Limb (tissue), 2 donors: ENCODE measurements around the gene CSGALNACT2.

Source experiments
- DNase-seq, 2 donors: peaks; one replicate each; pipeline ENCODE4 v3.0.0-alpha.2; 2016; ENCODE audit errors: extremely low spot score in 2 of 2

CSGALNACT2 gene

GRCh38 chr10:43200538-43201390 is 62.5 kb downstream of the CSGALNACT2 start:
- DNase-seq: peak in 1 of 2 donors; percentile 22

GRCh38 chr10:43201545-43202131 is 63.4 kb downstream of the CSGALNACT2 start:
- DNase-seq: peak in 1 of 2 donors; percentile 34

- DNase-seq: peak in 1 of 2 donors; percentile 15
Observed at GRCh38 chr10:43202224-43202656, 64.0 kb downstream of the CSGALNACT2 start.

DNA sequence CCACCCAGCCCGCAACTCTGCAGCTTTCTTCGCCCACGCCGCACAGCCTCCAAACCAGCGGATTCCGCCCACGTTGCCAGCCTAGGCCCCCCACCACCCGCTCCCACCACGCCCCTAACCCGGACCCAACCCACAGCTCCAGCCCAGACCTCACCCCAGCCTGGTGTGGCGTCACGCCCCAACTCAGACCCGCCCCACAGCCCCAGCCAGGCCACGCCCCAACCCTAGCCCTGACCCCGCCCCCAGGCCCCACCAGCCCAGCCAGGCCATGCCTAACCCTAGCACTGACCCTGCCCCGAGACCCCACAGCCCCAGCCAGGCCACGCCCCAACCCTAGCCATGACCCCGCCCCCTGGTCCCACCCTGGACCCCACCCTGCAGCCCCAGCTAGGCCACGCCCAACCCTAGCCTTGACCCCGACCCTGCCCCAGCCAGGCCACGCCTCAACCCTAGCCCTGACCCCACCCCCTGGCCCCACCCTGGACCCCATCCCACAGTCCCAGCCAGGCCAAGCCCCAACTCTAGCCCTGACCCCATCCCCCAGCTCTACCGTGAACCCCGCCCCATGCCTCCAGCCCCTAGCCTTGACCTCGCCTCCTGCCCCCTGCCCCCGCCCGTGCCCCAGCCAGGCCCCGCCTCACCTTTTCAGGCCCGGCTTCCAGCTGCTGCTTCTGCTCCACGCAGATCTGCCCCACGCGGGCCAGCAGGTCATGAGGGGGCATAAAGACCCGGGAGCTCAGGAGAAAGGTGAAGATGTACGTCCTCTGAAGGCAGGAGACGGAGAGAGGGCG is 64.6 kb downstream of the CSGALNACT2 start:
- peak; percentile 16 to 69 for DNase-seq

GRCh38 chr10:43203448-43204041 is 65.3 kb downstream of the CSGALNACT2 start:
- peak in 1 of 2 donors; percentile 44 for DNase-seq

GRCh38 chr10:43204042-43204942 is 66.0 kb downstream of the CSGALNACT2 start:
- DNase-seq: peak in 1 of 2 donors; percentile 36

DNA sequence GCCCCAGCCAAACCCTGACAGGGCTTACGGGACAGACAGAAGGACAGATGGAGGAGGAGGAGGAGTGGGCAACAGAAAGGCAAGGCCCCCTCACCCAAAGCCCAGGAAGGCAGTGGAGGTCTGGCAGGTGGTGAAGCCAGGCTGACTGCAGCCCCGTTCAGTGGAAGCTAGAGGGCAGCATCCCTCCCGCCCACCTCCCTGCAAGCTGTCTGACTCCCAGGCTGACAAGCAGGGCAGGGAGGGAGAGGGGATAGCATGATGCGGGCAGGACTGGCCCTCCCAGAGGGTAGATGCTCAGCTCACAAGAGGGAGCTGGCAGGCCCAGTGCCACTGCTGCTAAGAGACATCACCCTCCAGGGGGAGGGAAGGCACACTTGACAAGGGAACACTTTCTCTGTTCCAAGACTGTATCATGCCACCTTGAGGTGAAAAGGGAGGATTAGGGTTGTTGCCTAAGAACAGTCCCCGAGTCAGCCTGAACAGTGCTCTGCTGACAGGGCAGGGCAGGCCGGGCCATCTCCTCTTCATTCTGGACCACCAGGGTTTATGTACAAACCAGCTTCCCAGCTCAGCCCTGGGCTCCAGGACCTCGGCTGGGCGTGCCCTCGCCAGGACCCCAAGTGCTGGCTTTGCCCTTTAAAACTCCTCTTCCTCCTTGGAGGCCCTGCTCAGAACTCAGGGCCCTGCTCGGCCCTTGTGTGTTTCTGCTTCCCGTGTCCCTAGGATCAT is 66.9 kb downstream of the CSGALNACT2 start:
- peak; percentile 6 to 49 for DNase-seq

GRCh38 chr10:43205681-43206390 is 67.6 kb downstream of the CSGALNACT2 start:
- DNase-seq: peak in 1 of 2 donors; percentile 21

- DNase-seq: peak in 1 of 2 donors; percentile 23
Observed at GRCh38 chr10:43206391-43207235, 68.4 kb downstream of the CSGALNACT2 start.

DNA sequence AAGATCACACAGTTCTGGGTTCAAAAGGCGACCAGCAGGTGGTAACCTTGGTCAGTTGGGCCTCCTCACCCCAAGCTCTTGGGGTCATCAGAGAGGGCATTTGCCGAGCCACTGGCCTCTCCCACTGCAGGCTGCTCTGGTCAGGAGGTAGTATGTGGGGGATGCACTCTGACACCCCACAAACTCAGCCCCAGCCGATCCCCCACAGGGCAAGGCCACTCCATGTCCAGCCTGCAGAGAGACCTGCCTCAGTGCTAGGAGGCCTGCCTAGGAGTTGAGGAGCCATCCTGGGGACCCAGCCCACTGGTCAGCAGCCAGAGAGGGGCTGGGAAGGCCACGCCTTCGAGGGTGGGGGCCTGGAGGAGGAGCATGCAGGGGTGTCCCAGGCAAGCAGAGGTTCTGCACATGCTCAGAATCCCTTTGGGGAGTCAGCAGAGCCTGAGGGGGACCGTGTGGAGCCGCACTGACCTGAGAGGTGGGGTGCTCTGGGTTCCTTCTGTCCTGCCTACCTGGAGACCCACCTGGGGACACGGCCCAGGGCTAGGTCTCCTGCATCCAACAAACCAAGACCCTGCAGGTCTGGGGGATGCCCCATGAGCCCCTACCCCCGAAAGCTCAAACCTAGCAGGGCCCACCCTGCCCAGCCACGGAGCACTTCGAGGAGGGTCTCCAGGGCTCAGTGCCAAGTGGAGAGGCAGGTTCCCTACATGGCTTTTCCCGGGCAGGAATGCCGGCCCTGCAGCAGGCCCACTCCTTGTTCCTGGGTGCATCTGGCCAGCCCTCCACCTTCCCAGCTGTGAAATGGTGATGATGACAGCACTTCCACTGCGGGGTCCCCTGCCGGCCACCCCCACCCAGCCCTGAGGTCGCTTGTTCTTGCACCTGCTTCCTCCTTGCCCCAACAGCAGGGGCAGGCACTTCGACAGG is 70.2 kb downstream of the CSGALNACT2 start:
- peak in 1 of 2 donors; percentile 24 for DNase-seq

DNA sequence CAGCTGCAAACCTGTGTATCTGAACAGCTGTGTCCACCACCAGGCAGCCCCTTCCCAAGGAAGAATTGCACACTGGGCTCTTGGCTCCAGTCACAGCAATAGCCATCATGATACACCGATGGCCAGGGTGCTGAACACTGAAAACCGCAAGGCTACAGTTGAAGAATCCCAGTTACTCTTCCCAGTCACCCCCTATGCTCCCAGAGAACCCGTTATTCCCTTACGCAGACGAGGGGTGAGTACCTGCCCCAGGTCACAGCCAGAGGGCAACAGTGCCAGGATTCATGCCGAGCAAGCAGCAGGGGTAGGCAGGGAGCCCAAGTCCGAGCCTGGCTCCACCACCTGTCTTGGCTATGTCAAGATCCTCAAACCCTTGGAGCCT is 70.8 kb downstream of the CSGALNACT2 start:
- peak in 1 of 2 donors; percentile 23 for DNase-seq

DNA sequence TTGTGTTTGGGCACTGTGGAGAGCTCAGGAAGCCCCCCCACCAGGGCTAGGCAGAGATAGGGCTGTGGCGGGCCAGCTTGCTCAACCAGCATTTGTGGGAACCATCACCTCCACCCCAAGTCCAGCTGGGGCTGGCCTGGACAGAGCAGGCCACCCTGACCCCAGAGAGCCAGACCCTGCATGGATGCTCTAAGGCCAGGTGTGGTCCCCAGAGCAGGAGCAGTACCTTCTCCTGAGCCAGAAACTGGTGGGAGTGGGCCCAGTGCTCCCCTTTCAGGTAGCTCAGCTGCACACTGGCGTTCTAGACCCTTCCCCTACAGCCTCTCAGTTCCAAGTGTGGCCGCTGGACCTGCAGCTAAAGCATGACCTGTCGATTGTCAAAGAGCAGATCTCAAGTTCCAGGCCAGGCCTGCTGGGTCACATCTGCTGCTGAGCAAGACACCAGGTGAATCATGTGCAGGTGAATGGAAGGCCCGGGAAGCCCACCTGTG is 71.5 kb downstream of the CSGALNACT2 start:
- peak in 1 of 2 donors; percentile 18 for DNase-seq

DNA sequence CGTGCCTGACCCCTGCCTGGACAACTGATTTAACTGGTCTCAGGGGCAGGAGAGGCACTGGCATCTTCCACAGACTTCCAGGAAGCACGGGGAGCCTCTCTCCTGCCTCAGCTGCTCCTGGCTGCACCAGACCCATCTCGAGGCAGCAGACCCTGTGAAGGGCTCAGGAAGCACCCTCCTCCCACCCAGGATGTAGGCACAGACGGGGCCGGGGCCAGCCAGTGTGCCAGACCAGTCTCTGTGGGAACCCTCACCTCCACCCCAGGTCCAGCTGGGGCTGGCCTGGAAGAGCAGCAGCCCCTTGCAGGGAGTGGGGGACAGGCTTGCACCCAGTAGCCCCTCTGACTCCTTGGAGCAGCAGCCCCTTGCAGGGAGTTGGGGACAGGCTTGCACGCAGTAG is 72.3 kb downstream of the CSGALNACT2 start:
- peak in 1 of 2 donors; percentile 19 for DNase-seq

DNA sequence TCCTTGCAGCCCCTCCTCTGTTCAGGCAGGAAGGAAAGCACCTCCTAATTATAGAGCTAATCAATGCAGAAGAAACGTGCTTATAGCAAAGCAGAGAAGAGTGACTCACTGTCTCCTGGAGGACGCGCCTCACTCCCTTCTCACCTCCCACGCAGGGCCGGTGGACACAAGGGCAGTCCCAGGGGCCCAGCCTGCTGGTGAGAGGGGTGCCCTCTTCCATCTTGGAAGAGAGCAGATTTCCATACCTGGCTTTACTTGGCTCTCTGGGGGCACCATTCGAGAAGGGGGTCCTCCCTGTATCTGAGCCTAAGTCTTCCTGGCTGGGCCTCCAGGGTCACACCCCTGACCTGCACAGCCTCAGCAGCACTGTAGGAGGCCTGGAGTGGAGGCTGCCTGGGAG is 72.8 kb downstream of the CSGALNACT2 start:
- DNase-seq: no peak

GRCh38 chr10:43211431-43212042 is 73.3 kb downstream of the CSGALNACT2 start:
- DNase-seq: no peak

DNA sequence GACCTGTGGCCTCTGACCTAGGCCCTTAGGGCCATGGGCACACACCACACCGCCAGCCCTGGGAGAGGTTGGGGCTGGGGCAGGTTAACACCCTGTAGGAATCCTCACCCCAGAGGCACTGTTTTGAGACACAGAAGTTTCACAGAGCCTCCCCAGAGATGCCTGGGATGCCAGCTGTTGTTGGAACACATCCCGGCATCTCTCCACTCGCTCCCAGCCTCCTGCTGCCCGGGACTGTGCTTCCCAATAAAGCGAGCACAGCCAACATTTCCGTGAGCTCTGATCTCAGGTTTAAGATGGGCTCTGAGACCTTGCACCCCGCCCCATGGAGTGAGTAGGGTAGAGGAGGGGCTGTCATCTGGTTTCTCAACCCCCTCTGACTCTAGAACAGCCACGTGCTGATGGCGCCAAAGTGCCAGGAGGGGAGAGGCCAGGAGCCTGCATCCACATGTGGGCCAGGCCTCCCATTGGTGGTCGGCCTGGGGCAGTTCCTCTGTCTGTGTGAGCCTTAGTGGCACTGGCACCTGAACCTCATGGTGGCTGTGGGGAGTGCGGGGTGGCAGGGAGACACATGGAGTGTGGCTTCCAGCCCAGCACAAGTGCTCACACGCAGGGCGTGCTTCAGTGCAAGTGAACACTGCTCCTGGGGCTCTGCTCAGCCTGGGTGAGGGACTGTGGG is 73.9 kb downstream of the CSGALNACT2 start:
- no peak for DNase-seq
